Neural progenitor cell (in vitro differentiated cells): Measurements from ENCODE around the gene SPOCD1. TPM values are rescaled to one million over a fixed set of nuclear protein-coding genes. Genes with fewer than 3 reads are reported as not detected.

Experiments
- DNase-seq: peaks from one replicate; pipeline ENCODE4 v3.0.0-alpha.2; 2016; ENCODE audit warnings: low spot score
- H2AFZ ChIP-seq: fragments of 200-600 bp; sonication (generic); replicated peaks from 2 replicates; pipeline ENCODE4 v1.6.1; 2016; ENCODE audit warnings: antibody characterized with exemption
- H3F3A ChIP-seq: fragments of 200-600 bp; sonication (generic); 2 replicates; pipeline ENCODE4 v1.6.1; 2016; ENCODE audit warnings: antibody characterized with exemption, low read depth
- H3K27ac ChIP-seq: fragments of 200-600 bp; sonication (generic); 2 replicates; pipeline ENCODE4 v1.5.1; 2016; ENCODE audit warnings: mild to moderate bottlenecking
- H3K27me3 ChIP-seq: fragments of 200-600 bp; sonication (generic); 2 replicates; pipeline ENCODE4 v1.6.1; 2016; ENCODE audit warnings: mild to moderate bottlenecking, moderate library complexity
- H3K36me3 ChIP-seq: fragments of 200-600 bp; sonication (generic); 2 replicates; pipeline ENCODE4 v1.5.1; 2016
- H3K4me1 ChIP-seq: fragments of 200-600 bp; sonication (generic); 2 replicates; pipeline ENCODE4 v1.6.1; 2016; ENCODE audit warnings: mixed run types
- H3K4me2 ChIP-seq: fragments of 200-600 bp; sonication (generic); 2 replicates; pipeline ENCODE4 v1.6.1; 2016
- H3K4me3 ChIP-seq: fragments of 200-600 bp; sonication (generic); 2 replicates; pipeline ENCODE4 v1.5.1; 2016
- H3K79me2 ChIP-seq: fragments of 200-600 bp; sonication (generic); 2 replicates; pipeline ENCODE4 v1.6.1; 2016; ENCODE audit warnings: low read depth
- H3K9ac ChIP-seq: fragments of 200-600 bp; sonication (generic); 2 replicates; pipeline ENCODE4 v1.6.1; 2016
- H3K9me3 ChIP-seq: fragments of 200-600 bp; sonication (generic); 2 replicates; pipeline ENCODE4 v1.5.1; 2016; ENCODE audit warnings: low read depth
- H4K20me1 ChIP-seq: fragments of 200-600 bp; sonication (generic); 2 replicates; pipeline ENCODE4 v1.6.1; 2016; ENCODE audit warnings: low read depth
- H3K27ac Mint-ChIP-seq: 3 replicates; pipeline ENCODE4 v1.8.0; 2021; ENCODE audit warnings: mixed read lengths
- H3K27me3 Mint-ChIP-seq: 2 replicates; pipeline ENCODE4 v1.8.0; 2022; ENCODE audit warnings: low read depth, mild to moderate bottlenecking, inconsistent platforms, moderate library complexity, mixed read lengths; ENCODE audit not compliant: insufficient read depth
- H3K36me3 Mint-ChIP-seq: 3 replicates; pipeline ENCODE4 v1.8.0; 2021; ENCODE audit warnings: mixed read lengths
- H3K4me1 Mint-ChIP-seq: 3 replicates; pipeline ENCODE4 v1.8.0; 2021; ENCODE audit warnings: mixed read lengths
- H3K4me3 Mint-ChIP-seq: 3 replicates; pipeline ENCODE4 v1.8.0; 2021; ENCODE audit warnings: mild to moderate bottlenecking, moderate library complexity, mixed read lengths
- H3K9me3 Mint-ChIP-seq: 3 replicates; pipeline ENCODE4 v1.8.0; 2020; ENCODE audit warnings: mixed read lengths
- CTCF ChIP-seq: fragments of 200-600 bp; sonication (generic); IDR thresholded peaks from 2 replicates; pipeline ENCODE4 v1.5.1; 2017; ENCODE audit warnings: antibody characterized with exemption, mild to moderate bottlenecking
- EZH2 ChIP-seq: fragments of 200-600 bp; sonication (generic); IDR thresholded peaks from 2 replicates; pipeline ENCODE4 v1.6.1; 2017; ENCODE audit warnings: antibody characterized with exemption, mild to moderate bottlenecking, moderate library complexity
- EZH2phosphoT487 ChIP-seq: fragments of 200-600 bp; sonication (generic); IDR thresholded peaks from 2 replicates; pipeline ENCODE4 v1.6.1; 2017; ENCODE audit warnings: antibody characterized with exemption
- total RNA-seq: library from RNA; depleted of rRNA; stranded (reverse); fragments of >200 nt; gene quantifications from 2 replicates; pipeline ENCODE4 v1.2.3, GENCODE V29; 2015; ENCODE audit warnings: low replicate concordance

Gene SPOCD1
- total RNA-seq, 1 donor from 2014 or later: 1.4 TPM

- Histone ChIP-seq H3K9me3 (no peaks in the 10 kb centered on the region), H3K27me3 (no peaks in the 10 kb centered on the region), H2AFZ (no peak overlapping the region), H3K27ac (no peak overlapping the region), H3K4me3 (no peak overlapping the region), H3K4me1 (peaks cover 23% of the 10 kb centered on the region), H3K36me3 (no peaks in the 10 kb centered on the region), H3K9ac (no peak overlapping the region), H3F3A (peaks cover 5% of the 10 kb centered on the region), H3K4me2 (no peak overlapping the region), H3K79me2 (no peaks in the 10 kb centered on the region), H4K20me1 (peaks cover 12% of the 10 kb centered on the region)
- Mint-ChIP-seq H3K27ac (peak overlapping the region; percentile 76), H3K36me3 (no peaks in the 10 kb centered on the region), H3K4me1 (peaks cover 56% of the 10 kb centered on the region), H3K9me3 (no peaks in the 10 kb centered on the region), H3K4me3 (no peak overlapping the region), H3K27me3 (peaks cover 8% of the 10 kb centered on the region)
- no peak for DNase-seq
- no peak for TF ChIP-seq EZH2
- TF ChIP-seq EZH2phosphoT487: no peak
- TF ChIP-seq CTCF: no peak
Measured at GRCh38 chr1:31749785-31750735, 65.8 kb downstream of the SPOCD1 start.

- Histone ChIP-seq H3K4me3 (no peak overlapping the region), H4K20me1 (peaks cover 12% of the 10 kb centered on the region), H3K4me1 (peaks cover 23% of the 10 kb centered on the region), H3K79me2 (no peaks in the 10 kb centered on the region), H3F3A (peaks cover 5% of the 10 kb centered on the region), H3K27me3 (no peaks in the 10 kb centered on the region), H2AFZ (no peak overlapping the region), H3K36me3 (no peaks in the 10 kb centered on the region), H3K9me3 (no peaks in the 10 kb centered on the region), H3K27ac (no peak overlapping the region), H3K4me2 (no peak overlapping the region), H3K9ac (no peak overlapping the region)
- H3K36me3 Mint-ChIP-seq: no peaks in the 10 kb centered on the region
- no peak for DNase-seq
- peaks cover 58% of the 10 kb centered on the region for H3K4me1 Mint-ChIP-seq
- H3K27ac Mint-ChIP-seq: no peak overlapping the region
- H3K9me3 Mint-ChIP-seq: no peaks in the 10 kb centered on the region
- TF ChIP-seq EZH2phosphoT487: no peak
- no peak for TF ChIP-seq CTCF
- TF ChIP-seq EZH2: no peak
- H3K4me3 Mint-ChIP-seq: no peak overlapping the region
- H3K27me3 Mint-ChIP-seq: peaks cover 7% of the 10 kb centered on the region
Measured at GRCh38 chr1:31748365-31748764, 67.5 kb downstream of the SPOCD1 start.

DNA sequence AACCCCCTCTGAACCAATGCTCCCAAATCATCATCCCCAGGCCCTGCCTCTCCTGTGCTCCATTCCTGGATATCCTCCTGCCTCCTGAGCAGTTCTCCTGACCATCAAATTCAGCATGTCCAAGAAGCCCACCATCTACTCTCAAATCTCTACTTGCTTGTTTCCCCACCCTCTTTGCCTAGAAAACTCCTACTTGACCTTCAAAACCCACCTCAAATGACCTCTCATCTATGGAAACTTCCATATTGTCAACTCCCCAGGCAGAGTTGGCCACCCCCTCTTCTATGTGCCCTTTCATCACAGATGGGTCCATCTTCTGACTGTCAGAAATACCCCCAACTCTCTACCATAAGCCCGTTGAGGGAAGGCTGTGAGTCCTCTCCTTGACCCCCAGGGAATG, 68.5 kb downstream of the SPOCD1 start:
- no peak overlapping the region for H3K4me3 Mint-ChIP-seq
- H3K9me3 ChIP-seq: no peaks in the 10 kb centered on the region
- TF ChIP-seq EZH2 (no peak), CTCF (no peak)
- DNase-seq: no peak
- H3K9me3 Mint-ChIP-seq: no peaks in the 10 kb centered on the region
- no peak overlapping the region for H3K4me3 ChIP-seq
- no peak overlapping the region for H2AFZ ChIP-seq
- no peaks in the 10 kb centered on the region for H3K36me3 ChIP-seq
- no peaks in the 10 kb centered on the region for H3K27me3 ChIP-seq
- no peaks in the 10 kb centered on the region for H3K36me3 Mint-ChIP-seq
- peaks cover 8% of the 10 kb centered on the region for H3K27me3 Mint-ChIP-seq
- H4K20me1 ChIP-seq: peaks cover 12% of the 10 kb centered on the region
- H3K79me2 ChIP-seq: no peaks in the 10 kb centered on the region
- H3K4me1 Mint-ChIP-seq: peaks cover 53% of the 10 kb centered on the region
- peak overlapping the region; percentile 2 for H3K27ac Mint-ChIP-seq
- H3K4me2 ChIP-seq: no peak overlapping the region
- peaks cover 22% of the 10 kb centered on the region for H3K4me1 ChIP-seq
- no peak overlapping the region for H3K9ac ChIP-seq
- H3F3A ChIP-seq: peaks cover 5% of the 10 kb centered on the region
- H3K27ac ChIP-seq: no peak overlapping the region
